Activated T-cell treated with anti-CD3 and anti-CD28 coated beads for 24 hours (primary cell): ENCODE results near the gene TNFRSF17.
"Not testable (repeated sequence)": the region's sequence is repeated elsewhere in the genome, so short reads cannot be mapped to it uniquely, and the experiment has no call there.

Experiments used
- DNase-seq: peaks from one replicate; pipeline ENCODE4 v3.0.0-alpha.2; 2020; ENCODE audit warnings: low read depth

The TNFRSF17 gene

GRCh38 chr16:11970292-11970691 is 5.3 kb downstream of the TNFRSF17 start:
- not testable (repeated sequence) for DNase-seq

- DNase-seq = no peak
These were observed 7.1 kb downstream of the TNFRSF17 start for GRCh38 chr16:11972128-11972527.

GRCh38 chr16:11973070-11973469 is 8.1 kb downstream of the TNFRSF17 start:
- no peak for DNase-seq

- DNase-seq = peak; percentile 1
These were observed 11.9 kb downstream of the TNFRSF17 start for GRCh38 chr16:11976850-11977375.

GRCh38 chr16:11977376-11978041 is 12.5 kb downstream of the TNFRSF17 start:
- no peak for DNase-seq

- no peak for DNase-seq
These were observed 13.1 kb downstream of the TNFRSF17 start for GRCh38 chr16:11978080-11978479.

GRCh38 chr16:11979013-11979672 is 14.1 kb downstream of the TNFRSF17 start:
- no peak for DNase-seq

GRCh38 chr16:11980136-11980844 is 15.3 kb downstream of the TNFRSF17 start:
- no peak for DNase-seq

GRCh38 chr16:11985250-11985649 is 20.2 kb downstream of the TNFRSF17 start:
- DNase-seq = no peak

- DNase-seq = no peak
These were observed 21.6 kb downstream of the TNFRSF17 start for GRCh38 chr16:11986521-11987057.

- DNase-seq = no peak
These were observed 23.4 kb downstream of the TNFRSF17 start for GRCh38 chr16:11988258-11988978.

- no peak for DNase-seq
These were observed 25.8 kb downstream of the TNFRSF17 start for GRCh38 chr16:11990702-11991390.

GRCh38 chr16:11992008-11992584 is 27.1 kb downstream of the TNFRSF17 start:
- DNase-seq = no peak

- no peak for DNase-seq
These were observed 27.8 kb downstream of the TNFRSF17 start for GRCh38 chr16:11992586-11993524.

GRCh38 chr16:11994143-11995119 is 29.4 kb downstream of the TNFRSF17 start:
- no peak for DNase-seq

- DNase-seq = no peak
These were observed 31.7 kb downstream of the TNFRSF17 start for GRCh38 chr16:11996433-11997330.

- DNase-seq = no peak
These were observed 35.0 kb downstream of the TNFRSF17 start for GRCh38 chr16:12000032-12000431.
